Measurements from ENCODE around the gene COA5. TPM values are rescaled to one million over a fixed set of nuclear protein-coding genes. Genes with fewer than 3 reads are reported as not detected.

COA5 gene
- total RNA-seq, 4 donors from 2014 or later = 18.4 to 32.7 (median 27.2) TPM

- Histone ChIP-seq H3K27ac (no peak overlapping the region), H3K4me1 (peaks cover 0 to 13% (median 0%) of the 10 kb centered on the region in 4 donors), H3K9me3 (no peaks in the 10 kb centered on the region), H3K27me3 (no peaks in the 10 kb centered on the region), H3K36me3 (peaks cover 0 to 33% (median 0%) of the 10 kb centered on the region in 3 donors), H3K4me3 (no peak overlapping the region)
- TF ChIP-seq CTCF (IDR thresholded peaks at IDR 0.05) (peak; percentile 85 to 100 (median 97)), POLR2A (IDR thresholded peaks at IDR 0.05) (no peak)
- peak; percentile 67 to 95 (median 88) for DNase-seq
Observed at GRCh38 chr2:98649135-98649991, 41.1 kb upstream of the COA5 start.

GRCh38 chr2:98648451-98648850 lies 40.1 kb upstream of the COA5 start:
- Histone ChIP-seq H3K27me3 (no peaks in the 10 kb centered on the region), H3K36me3 (peaks cover 0 to 37% (median 0%) of the 10 kb centered on the region in 3 donors), H3K4me1 (peaks cover 0 to 13% (median 0%) of the 10 kb centered on the region in 4 donors), H3K9me3 (no peaks in the 10 kb centered on the region), H3K27ac (no peak overlapping the region), H3K4me3 (no peak overlapping the region)
- peak in 1 of 3 donors; percentile 46 for DNase-seq
- TF ChIP-seq CTCF (IDR thresholded peaks at IDR 0.05) = no peak
- TF ChIP-seq POLR2A (IDR thresholded peaks at IDR 0.05) = no peak

GRCh38 chr2:98647636-98648035 lies 39.3 kb upstream of the COA5 start:
- H3K4me1 ChIP-seq = peaks cover 0 to 13% (median 0%) of the 10 kb centered on the region in 4 donors
- DNase-seq = no peak
- no peak for TF ChIP-seq CTCF (IDR thresholded peaks at IDR 0.05)
- no peak for TF ChIP-seq POLR2A (IDR thresholded peaks at IDR 0.05)
- H3K27me3 ChIP-seq = no peaks in the 10 kb centered on the region
- peaks cover 0 to 44% (median 0%) of the 10 kb centered on the region in 3 donors for H3K36me3 ChIP-seq
- no peak overlapping the region for H3K27ac ChIP-seq
- H3K4me3 ChIP-seq = no peak overlapping the region
- H3K9me3 ChIP-seq = no peaks in the 10 kb centered on the region

DNA sequence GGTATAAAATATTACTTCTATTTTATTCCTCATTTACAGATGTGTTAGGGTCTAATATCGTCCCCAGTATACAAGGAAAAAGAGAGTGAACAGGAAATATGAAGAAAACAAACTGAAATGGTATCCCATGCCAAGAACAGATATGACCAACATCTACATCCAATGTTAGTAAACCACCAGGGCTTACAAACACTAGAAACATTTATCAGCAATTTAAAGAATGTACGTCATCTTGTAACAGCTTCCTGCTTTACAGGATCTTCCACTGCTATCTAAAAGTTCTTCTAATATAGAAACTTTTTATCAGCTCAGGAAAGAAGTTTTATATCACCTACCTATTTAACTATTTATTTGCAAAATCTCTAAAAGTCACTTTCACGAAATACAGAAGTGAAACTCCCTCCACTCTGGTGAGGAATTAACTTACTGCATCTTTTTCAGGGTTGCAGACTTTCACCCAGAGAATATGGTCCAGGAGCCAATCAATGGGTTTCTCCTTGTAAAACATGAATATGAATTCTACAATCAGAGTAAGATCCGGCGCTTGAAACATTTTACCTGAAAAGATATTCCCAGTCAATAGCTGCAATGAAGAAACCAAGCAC lies 35.3 kb upstream of the COA5 start:
- no peak for TF ChIP-seq CTCF (IDR thresholded peaks at IDR 0.05)
- no peak for TF ChIP-seq POLR2A (IDR thresholded peaks at IDR 0.05)

GRCh38 chr2:98637401-98638147 lies 29.3 kb upstream of the COA5 start:
- DNase-seq = peak in 2 of 3 donors; percentile 44 to 62
- H3K4me3 ChIP-seq = no peak overlapping the region
- H3K4me1 ChIP-seq = no peaks in the 10 kb centered on the region
- H3K27ac ChIP-seq = peak overlapping the region in 3 of 4 donors; percentile 6 to 57 (median 45)
- peaks cover 0 to 89% (median 4%) of the 10 kb centered on the region in 3 donors for H3K36me3 ChIP-seq
- no peaks in the 10 kb centered on the region for H3K27me3 ChIP-seq
- H3K9me3 ChIP-seq = no peaks in the 10 kb centered on the region
- TF ChIP-seq POLR2A (IDR thresholded peaks at IDR 0.05) (no peak), CTCF (IDR thresholded peaks at IDR 0.05) (no peak)

More for the DNA sequence above, 35.3 kb upstream of the COA5 start:
- H3K4me1 ChIP-seq = no peaks in the 10 kb centered on the region
- H3K27ac ChIP-seq = no peak overlapping the region
- H3K9me3 ChIP-seq = no peaks in the 10 kb centered on the region
- peaks cover 0 to 74% (median 0%) of the 10 kb centered on the region in 3 donors for H3K36me3 ChIP-seq
- no peak for DNase-seq
- no peak overlapping the region for H3K4me3 ChIP-seq
- no peaks in the 10 kb centered on the region for H3K27me3 ChIP-seq
